AG09309 (cell line): ENCODE measurements around the gene SPAG16.
A peak's percentile ranks its signal among the peaks of the same experiment; 100 is the strongest.
"Not testable (repeated sequence)": the region's sequence is repeated elsewhere in the genome, so short reads cannot be mapped to it uniquely, and the experiment has no call there.

ENCODE experiments used
- DNase-seq: peaks from one replicate; pipeline ENCODE4 v3.0.0-alpha.2; 2010; ENCODE audit warnings: low read depth
- H3K4me3 ChIP-seq: 2 replicates; pipeline ENCODE4 v1.5.1; 2011; ENCODE audit warnings: mild to moderate bottlenecking, low read depth, low read length, moderate library complexity; ENCODE audit not compliant: control insufficient read depth
- TF ChIP-seq, protein P1 (sequence below): IDR thresholded peaks from 2 replicates; pipeline ENCODE4 v1.5.1; 2011; ENCODE audit warnings: mild to moderate bottlenecking, low read depth, low read length, inconsistent platforms; ENCODE audit not compliant: insufficient read depth, control insufficient read depth; ENCODE audit errors: missing control alignments

SPAG16 gene

DNA sequence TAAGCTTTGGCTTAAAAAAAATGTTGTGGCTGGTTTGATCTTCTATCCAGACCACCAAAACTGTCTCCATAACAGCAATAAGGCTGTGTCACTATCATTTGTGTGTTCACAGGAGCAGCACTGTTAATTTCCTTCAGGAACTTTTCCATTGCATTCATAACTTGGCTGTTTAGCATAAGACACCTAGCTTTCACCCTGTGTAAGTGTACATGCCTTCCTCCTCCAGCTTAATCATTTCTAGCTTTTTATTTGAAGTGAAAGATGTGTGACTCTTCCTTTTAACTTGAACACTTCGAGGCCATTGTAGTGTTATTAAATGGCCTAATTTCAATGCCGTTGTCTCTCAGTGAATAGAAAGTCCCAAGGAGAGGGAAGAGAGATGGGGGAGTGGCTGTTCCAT, 773.7 kb downstream of the SPAG16 start:
- no peak overlapping the region for H3K4me3 ChIP-seq
- TF ChIP-seq, protein P1, sequence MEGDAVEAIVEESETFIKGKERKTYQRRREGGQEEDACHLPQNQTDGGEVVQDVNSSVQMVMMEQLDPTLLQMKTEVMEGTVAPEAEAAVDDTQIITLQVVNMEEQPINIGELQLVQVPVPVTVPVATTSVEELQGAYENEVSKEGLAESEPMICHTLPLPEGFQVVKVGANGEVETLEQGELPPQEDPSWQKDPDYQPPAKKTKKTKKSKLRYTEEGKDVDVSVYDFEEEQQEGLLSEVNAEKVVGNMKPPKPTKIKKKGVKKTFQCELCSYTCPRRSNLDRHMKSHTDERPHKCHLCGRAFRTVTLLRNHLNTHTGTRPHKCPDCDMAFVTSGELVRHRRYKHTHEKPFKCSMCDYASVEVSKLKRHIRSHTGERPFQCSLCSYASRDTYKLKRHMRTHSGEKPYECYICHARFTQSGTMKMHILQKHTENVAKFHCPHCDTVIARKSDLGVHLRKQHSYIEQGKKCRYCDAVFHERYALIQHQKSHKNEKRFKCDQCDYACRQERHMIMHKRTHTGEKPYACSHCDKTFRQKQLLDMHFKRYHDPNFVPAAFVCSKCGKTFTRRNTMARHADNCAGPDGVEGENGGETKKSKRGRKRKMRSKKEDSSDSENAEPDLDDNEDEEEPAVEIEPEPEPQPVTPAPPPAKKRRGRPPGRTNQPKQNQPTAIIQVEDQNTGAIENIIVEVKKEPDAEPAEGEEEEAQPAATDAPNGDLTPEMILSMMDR: no peak
- no peak for DNase-seq

DNA sequence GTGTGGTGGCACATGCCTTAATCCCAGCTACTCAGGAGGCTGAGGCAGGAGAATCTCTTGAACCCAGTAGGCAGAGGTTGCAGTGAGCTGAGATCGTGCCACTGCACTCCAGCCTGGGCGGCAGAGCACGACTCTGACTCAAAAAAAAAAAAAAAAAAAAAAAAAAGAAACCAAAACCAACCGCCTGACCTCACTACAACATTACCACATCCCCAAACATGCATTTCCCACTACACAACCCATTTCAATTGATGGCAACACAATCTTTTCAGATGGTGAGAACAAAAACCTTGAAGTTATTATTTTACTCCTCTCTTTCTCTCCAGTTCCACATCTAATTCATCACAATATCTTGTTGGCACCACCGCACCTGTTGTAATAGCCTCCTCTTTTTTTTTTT, 778.0 kb downstream of the SPAG16 start:
- not testable (repeated sequence) for DNase-seq, H3K4me3 ChIP-seq

DNA sequence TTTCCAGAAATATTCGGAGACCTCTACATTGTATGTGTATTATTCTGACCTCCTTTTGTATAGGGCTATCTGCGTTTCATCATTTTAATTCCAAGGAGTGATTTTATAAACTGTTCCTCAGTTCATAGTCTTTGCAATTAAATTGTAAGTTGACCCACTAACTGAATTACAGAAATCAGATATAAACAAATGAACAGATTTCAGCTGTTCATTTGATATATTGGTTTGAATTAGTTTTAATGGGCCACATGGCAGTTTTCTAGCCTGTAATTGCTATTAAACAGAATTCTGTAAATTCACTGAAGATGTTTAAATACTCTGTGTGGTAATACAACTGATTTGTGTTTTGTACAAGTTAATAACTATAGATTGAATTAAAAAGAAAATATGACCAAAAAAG, 780.2 kb downstream of the SPAG16 start:
- no peak overlapping the region for H3K4me3 ChIP-seq
- TF ChIP-seq, protein P1: no peak
- DNase-seq: no peak

DNA sequence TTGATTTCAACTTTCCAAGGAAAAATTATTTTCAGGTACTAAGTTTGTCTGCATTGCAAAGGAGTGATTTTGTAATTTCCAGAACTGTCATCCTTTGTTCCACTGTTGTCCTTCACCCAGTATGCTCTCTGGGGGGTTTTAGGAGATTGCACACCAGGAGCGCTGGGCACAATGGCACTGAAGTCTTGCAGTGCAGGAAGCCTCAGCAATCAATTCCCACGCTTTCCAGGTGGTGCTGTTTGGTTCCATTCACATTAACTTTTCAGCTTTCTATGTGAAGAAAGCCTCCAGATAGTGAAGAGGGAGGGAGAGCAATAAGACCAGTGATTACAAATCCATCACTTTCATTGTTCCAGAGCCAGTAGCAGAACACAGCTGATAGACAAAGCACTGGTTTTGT, 782.6 kb downstream of the SPAG16 start:
- TF ChIP-seq, protein P1: no peak
- DNase-seq: no peak

DNA sequence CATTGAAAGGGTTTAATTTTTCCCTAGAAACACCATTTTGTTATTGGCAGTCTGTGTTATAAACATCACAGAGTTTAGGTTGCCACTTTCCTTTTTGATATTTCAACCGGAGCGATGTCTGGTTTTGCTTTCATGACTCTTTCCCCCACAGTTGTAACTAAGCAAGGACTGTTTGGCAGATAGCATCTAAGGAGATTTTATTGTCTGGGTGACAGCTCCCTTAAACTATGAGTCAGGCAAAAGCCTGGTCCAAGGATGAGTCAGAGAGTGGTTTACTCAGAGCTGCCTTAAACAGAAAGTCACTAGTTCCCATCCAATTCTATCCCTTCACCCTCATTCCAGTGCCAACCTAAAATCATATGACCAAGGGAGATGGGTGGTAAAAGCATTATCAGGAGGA, 785.0 kb downstream of the SPAG16 start:
- TF ChIP-seq, protein P1: no peak
- peak; percentile 82 for DNase-seq

More for the DNA sequence above, 782.6 kb downstream of the SPAG16 start:
- H3K4me3 ChIP-seq: no peak overlapping the region

DNA sequence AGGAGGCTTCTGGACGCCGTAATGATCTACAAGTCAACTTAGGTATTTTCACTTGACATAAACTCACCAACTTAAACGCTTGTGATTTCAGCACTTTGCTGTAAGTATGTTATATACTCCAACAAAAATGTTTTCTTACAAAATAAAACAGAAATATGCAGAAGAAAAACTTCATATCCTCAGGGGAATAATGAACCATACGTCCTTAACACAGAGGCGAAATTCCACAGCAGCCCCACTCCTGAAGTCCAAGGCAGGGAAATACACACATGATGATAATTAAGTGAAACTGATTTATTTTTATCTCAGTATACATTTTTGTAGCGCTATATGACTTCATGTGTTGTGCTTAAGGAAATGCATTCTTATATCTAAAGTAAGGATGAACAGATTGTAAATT, 791.2 kb downstream of the SPAG16 start:
- no peak for DNase-seq
- H3K4me3 ChIP-seq: no peak overlapping the region
- TF ChIP-seq, protein P1: no peak

More for the DNA sequence above, 785.0 kb downstream of the SPAG16 start:
- H3K4me3 ChIP-seq: no peak overlapping the region; the same call in 1 of the 2 replicates

DNA sequence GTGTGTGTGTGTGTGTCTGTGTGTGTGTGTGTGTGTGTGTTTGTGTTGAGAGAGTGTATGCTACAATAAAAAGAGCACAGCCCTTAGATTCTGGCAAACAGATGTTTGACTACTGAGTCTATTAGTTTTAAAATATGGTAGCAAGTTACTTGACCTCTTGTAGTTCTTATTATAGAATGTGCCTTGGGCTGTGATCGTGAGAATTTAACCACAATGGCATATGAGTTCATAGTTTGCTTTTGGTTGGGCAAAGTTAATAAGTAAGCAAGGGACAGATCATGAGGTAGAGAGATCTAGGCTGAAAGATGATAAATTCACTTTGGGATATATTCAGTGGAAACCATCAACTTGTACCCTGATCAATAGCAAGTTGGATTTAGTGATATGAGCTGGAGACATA, 792.3 kb downstream of the SPAG16 start:
- TF ChIP-seq, protein P1: no peak
- DNase-seq: no peak
- no peak overlapping the region for H3K4me3 ChIP-seq

DNA sequence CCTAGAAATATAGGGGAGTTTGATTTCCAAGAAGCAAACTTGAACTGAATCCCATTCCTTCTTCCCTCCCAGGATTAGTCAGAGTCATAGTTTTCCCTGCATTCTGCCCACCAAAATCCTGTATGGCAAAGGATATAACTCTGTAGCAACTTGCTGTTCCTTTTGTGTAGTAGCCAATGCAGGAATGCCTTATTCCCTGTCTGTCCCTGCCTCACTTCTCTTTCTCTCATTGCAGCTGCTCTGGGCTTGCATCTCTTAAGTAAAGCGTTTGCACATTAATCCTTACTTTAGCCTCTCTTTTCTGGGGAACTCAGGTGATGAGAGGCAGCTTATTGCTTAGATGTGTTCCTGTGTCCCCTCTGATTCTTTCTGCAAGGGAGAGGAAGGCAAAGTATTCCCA, 793.5 kb downstream of the SPAG16 start:
- TF ChIP-seq, protein P1: no peak
- no peak for DNase-seq

More for the DNA sequence above, 793.5 kb downstream of the SPAG16 start:
- no peak overlapping the region for H3K4me3 ChIP-seq
